HG02840 (cell line): ENCODE measurements around the gene KIRREL1.
"Not testable (repeated sequence)": the region's sequence is repeated elsewhere in the genome, so short reads cannot be mapped to it uniquely, and the experiment has no call there.

Experiments used
- ATAC-seq: cut with Tn5 transposase; IDR thresholded peaks from one replicate; pipeline ENCODE4 v1.9.1; 2021; ENCODE audit warnings: mild to moderate bottlenecking, moderate library complexity, moderate number of reproducible peaks; ENCODE audit not compliant: unreplicated experiment, low FRiP score

The KIRREL1 gene

DNA sequence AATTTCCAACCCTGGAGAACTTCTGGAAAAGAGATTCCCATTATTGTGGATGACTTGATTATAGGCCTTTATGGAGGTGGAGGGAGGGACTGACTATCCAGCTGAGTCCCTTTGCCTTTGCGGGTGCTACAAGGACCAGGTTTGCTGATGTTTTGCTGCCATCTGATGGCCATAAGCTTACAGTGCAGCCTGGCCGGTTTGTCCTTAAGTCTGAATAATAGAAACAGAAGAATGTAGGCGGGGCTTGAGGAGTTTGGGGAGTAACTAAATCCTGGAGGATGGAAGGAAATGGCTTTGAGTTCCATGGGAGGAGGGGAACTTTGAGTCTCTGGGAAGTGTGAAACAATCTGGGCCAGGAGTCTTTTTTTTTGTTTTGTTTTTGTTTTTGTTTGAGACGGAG lies 131.6 kb downstream of the KIRREL1 start:
- no peak for ATAC-seq

DNA sequence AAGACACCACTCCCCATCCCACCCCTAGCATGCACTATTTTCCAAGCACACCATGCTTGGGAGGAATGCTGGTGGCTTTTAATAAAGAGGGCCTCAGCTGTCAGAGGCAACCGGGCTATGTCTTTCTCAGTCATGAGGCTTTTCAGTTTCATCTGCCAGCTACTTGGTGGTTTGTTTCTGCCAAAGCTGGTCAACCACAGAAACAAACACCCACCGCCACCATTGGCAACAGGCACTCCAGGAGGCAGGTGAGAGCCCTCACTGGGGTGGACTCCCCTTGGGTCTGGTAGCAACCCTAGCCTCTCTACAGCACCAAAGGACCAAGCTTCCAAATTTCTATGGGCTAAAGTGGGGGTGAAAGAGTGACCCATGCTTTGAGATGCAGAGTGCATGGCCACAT lies 133.0 kb downstream of the KIRREL1 start:
- no peak for ATAC-seq

DNA sequence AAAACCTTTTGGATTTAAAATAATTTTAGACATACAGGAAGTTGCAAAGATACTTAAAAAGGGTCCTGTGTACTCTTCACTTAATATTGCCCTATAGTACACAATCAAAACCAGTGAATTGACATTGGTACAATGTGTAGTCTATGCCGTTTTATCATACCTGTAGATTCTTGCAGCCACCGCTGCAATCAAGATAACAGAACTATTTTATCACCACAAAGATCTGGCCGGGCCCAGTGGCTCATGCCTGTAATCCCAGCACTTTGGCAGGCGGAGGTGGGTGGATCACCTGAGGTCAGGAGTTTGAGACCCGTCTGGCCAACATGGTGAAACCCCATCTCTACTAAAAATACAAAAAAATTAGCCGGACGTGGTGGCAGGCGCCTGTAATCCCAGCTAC lies 135.1 kb downstream of the KIRREL1 start:
- not testable (repeated sequence) for ATAC-seq

DNA sequence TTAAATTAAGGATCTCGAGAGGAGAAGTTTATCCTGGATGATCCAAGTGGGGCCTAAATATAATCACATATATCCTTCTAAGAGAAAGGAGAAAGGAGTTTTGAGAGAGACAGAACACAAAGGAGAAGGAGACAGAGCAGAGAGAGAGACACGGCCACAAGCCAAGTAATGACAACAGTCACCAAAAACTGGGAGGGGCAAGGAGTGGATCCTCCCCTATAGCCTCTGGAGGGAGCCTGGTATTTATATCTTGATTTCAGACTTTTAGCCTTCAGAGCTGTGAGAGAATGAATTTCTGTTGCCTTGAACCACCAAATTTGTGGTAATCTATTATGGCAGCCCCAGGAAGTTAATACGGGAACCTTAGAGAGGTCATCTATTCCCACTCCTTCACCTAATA lies 137.8 kb downstream of the KIRREL1 start:
- no peak for ATAC-seq

DNA sequence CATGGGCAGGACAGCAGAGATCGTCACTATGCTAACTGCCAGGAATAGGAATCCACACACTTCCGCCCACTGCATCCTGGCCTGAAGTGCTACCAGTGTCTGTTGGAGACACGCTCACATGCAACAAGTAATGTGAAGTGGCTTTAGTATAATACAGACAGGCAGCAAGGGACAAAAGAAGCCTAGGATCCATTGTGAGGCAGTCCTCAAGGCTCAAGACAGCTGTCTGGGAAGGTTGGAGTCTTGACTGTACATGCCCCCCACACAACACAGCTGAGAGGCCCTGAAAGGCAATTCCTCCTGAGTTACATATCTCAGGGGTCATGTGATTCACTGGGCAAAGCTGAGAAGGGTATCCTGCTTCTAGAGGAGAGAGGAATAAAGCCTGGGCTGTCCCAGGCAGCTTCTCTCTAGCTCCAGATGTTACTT lies 147.3 kb downstream of the KIRREL1 start:
- no peak for ATAC-seq

DNA sequence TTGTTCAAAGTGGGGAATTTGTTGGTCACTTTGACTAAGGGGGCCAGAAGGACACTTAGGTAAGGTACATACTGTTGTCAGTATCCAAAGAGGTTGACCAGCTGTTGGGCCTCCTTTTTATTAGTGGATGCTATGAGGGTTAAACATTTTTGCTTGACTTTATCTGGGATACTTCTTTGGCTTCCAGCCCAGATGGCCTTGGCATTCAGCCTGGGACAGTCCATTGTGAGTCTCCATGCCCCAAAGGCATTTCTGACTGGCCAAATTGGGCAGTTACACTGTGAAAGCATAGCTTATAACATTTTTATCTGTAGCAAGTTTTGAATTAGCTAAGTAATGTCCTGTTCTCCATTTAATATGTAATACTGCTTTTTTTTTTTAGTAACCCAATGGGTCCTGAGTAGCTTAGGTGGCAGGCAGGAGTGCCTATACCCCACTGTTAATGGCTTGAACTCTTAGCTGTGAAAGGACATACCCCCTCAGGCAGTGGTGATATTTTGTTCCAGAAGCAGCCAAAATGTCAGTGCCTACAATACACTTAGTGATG lies 151.8 kb downstream of the KIRREL1 start:
- ATAC-seq, result no peak

DNA sequence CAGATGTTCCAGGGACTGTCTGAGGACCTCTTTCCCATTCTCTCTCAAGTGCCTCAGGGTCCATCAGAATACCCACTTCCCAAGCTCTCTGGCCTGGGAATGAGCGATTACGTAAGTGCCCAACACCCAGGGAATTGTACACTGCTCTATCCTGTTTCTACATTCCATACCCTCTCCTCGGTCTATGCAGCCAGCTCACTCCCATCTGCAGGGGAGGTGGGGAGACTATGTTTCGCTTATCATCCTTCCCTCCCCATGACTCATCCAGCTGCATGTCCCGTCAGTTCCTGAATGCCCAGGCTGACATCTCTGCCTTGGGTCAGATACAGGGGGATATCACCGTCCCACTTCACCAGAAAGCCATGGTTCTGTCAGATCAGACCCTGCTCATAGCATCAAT lies 152.7 kb downstream of the KIRREL1 start:
- ATAC-seq, result no peak

DNA sequence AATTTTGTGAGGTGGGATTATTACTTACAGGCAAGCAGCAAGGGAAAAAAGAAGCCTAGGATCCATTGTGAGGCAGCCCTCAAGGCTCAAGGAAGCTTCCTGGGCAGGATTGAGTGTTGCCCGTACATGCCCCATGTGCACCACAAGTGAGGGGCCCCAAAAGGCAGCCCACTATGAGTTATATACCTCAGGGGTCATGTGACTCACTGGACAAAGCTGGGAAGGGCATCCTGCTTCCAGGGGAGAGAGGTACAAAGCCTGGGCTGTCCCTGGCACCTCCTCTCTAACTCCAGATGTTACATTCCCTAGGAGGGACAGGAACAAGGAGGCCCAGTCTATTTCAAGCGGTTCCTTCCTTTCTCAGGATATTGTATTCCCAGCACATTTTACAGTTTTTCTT lies 153.3 kb downstream of the KIRREL1 start:
- no peak for ATAC-seq

DNA sequence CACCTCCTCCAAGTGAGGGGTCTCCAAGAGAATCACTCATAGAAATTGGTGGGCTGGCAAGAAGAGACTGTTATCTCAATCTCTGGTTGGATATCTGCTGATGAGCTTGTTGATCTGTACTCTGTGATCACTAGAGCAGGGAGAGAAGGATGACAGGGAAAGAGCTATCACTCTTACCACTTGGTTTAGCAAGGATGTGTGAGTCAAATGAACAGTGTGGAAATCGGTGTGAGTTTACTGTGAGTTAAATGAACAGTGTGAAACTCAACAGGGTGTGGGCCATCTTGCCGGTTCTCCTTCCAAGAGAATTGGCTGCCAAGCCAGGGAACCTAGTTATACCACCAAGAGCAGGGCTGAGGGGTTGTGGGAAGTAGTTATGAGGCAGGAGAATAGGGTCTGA lies 154.0 kb downstream of the KIRREL1 start:
- no peak for ATAC-seq

DNA sequence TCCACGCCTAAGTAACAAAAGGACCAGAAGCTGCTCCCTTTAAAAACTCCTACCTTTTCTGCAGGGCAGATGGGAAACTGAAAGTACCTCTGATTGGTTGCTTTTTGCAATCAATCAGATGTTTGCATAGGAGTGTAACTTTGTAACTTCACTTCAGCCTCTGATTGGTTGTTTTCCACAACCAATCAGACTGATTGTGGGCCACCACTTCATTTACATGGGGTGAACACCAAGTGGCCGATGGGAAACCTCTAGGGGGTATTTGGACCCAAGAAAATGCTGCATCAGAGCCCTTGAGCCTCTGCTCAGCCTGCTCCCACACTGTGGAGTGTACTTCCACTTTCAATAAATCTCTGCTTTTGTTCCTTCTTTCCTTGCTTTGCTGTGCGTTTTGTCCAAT lies 154.4 kb downstream of the KIRREL1 start:
- no peak for ATAC-seq

DNA sequence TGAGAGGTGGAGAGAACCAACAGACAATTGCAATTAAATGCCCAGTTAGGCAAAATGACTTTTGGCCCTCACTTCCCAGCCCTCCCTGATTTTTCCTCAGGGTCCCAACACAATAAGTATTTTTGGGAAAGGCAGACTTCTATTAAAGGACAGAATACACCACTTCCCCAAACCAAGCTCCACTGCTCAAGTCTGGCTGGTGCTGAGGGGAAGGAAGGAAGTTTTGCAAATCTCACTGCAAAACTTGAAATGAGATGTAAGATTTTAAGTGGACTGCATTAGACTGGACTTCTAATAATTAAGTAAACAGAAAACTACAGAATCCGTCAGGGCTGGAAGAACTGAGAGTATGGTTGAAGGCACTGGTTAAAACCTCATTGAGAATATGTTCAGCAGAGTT lies 155.0 kb downstream of the KIRREL1 start:
- ATAC-seq, result no peak

DNA sequence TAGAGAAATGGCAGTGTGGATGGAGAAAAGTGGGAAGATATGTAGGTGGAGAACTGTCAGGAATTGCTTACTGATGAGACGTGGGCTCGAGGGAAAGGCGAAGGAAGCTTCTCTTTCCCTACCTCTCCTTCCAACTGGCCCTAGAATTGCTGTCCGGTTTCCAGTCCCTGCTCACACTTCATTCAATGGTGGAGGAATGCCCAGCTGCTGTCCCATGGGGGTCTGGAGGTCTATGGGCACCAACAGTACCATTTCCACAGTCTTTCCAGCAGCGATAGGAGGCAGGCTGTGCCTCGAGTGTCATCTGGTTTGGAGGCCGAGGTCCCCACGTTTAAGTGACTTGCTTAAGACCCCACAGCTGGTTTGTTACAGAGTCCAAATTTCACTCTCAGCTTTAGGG lies 155.7 kb downstream of the KIRREL1 start:
- no peak for ATAC-seq
